HEK293 (cell line): ENCODE data around the gene SMTNL1.

Source experiments
- GLIS2 ChIP-seq: fragments of 450-650 bp; formaldehyde crosslinking; IDR thresholded peaks from 2 replicates; pipeline ENCODE4 v1.5.1; 2016; ENCODE audit warnings: missing biosample characterization, missing genetic modification characterization
- HOXD13 ChIP-seq: sonication (generic); formaldehyde crosslinking; IDR thresholded peaks from 2 replicates; pipeline ENCODE4 v1.8.0; 2022; ENCODE audit warnings: missing genetic modification reagents, borderline replicate concordance
- IKZF3 ChIP-seq: fragments of 450-650 bp; IDR thresholded peaks from 2 replicates; pipeline ENCODE4 v1.5.0; 2018; ENCODE audit warnings: missing biosample characterization, mild to moderate bottlenecking, missing genetic modification characterization, moderate library complexity
- SALL2 ChIP-seq: fragments of 450-650 bp; formaldehyde crosslinking; IDR thresholded peaks from 2 replicates; pipeline ENCODE4 v1.5.0; 2017; ENCODE audit warnings: missing biosample characterization, mild to moderate bottlenecking, missing genetic modification characterization, borderline replicate concordance
- SCRT2 ChIP-seq: fragments of 450-650 bp; formaldehyde crosslinking; IDR thresholded peaks from 2 replicates; pipeline ENCODE4 v1.5.1; 2016; ENCODE audit warnings: missing biosample characterization, missing genetic modification characterization
- ZBTB7A ChIP-seq: fragments of 450-650 bp; formaldehyde crosslinking; IDR thresholded peaks from 2 replicates; pipeline ENCODE4 v1.5.1; 2016; ENCODE audit warnings: low read depth, missing biosample characterization, missing genetic modification characterization
- ZFP69B ChIP-seq: fragments of 450-650 bp; formaldehyde crosslinking; IDR thresholded peaks from 2 replicates; pipeline ENCODE4 v1.5.1; 2016; ENCODE audit warnings: missing biosample characterization, missing genetic modification characterization
- ZIC2 ChIP-seq: fragments of 450-650 bp; formaldehyde crosslinking; IDR thresholded peaks from 2 replicates; pipeline ENCODE4 v1.5.1; 2016; ENCODE audit warnings: missing biosample characterization, missing genetic modification characterization
- ZNF10 ChIP-seq: fragments of 450-650 bp; formaldehyde crosslinking; IDR thresholded peaks from 2 replicates; pipeline ENCODE4 v1.5.1; 2017; ENCODE audit warnings: missing biosample characterization, missing genetic modification characterization
- ZNF121 ChIP-seq: fragments of 450-650 bp; formaldehyde crosslinking; IDR thresholded peaks from 2 replicates; pipeline ENCODE4 v1.5.1; 2016; ENCODE audit warnings: missing biosample characterization, missing genetic modification characterization
- ZNF133 ChIP-seq: fragments of 450-650 bp; formaldehyde crosslinking; IDR thresholded peaks from 2 replicates; pipeline ENCODE4 v1.5.1; 2016; ENCODE audit warnings: missing biosample characterization, missing genetic modification characterization
- ZNF211 ChIP-seq: fragments of 450-650 bp; formaldehyde crosslinking; IDR thresholded peaks from 2 replicates; pipeline ENCODE4 v1.5.1; 2016; ENCODE audit warnings: low read depth, missing biosample characterization, missing genetic modification characterization
- ZNF248 ChIP-seq: fragments of 450-650 bp; formaldehyde crosslinking; IDR thresholded peaks from 2 replicates; pipeline ENCODE4 v1.5.1; 2017; ENCODE audit warnings: missing biosample characterization, missing genetic modification characterization
- ZNF292 ChIP-seq: fragments of 450-650 bp; formaldehyde crosslinking; IDR thresholded peaks from 2 replicates; pipeline ENCODE4 v1.5.1; 2016; ENCODE audit warnings: low read depth, missing biosample characterization, missing genetic modification characterization, borderline replicate concordance
- ZNF610 ChIP-seq: fragments of 450-650 bp; formaldehyde crosslinking; IDR thresholded peaks from 2 replicates; pipeline ENCODE4 v1.5.1; 2016; ENCODE audit warnings: missing biosample characterization, missing genetic modification characterization, borderline replicate concordance
- ZNF654 ChIP-seq: fragments of 450-650 bp; formaldehyde crosslinking; IDR thresholded peaks from 2 replicates; pipeline ENCODE4 v1.5.1; 2016; ENCODE audit warnings: low read depth, missing biosample characterization, missing genetic modification characterization
- ZNF692 ChIP-seq: fragments of 450-650 bp; formaldehyde crosslinking; IDR thresholded peaks from 2 replicates; pipeline ENCODE4 v1.5.1; 2016; ENCODE audit warnings: missing biosample characterization, missing genetic modification characterization
- ZXDB ChIP-seq: fragments of 450-650 bp; formaldehyde crosslinking; IDR thresholded peaks from 2 replicates; pipeline ENCODE4 v1.5.1; 2016; ENCODE audit warnings: missing biosample characterization, missing genetic modification characterization
- TF ChIP-seq, protein P1 (sequence below): fragments of 450-650 bp; formaldehyde crosslinking; IDR thresholded peaks from 2 replicates; pipeline ENCODE4 v1.5.1; 2016; ENCODE audit warnings: missing biosample characterization, missing genetic modification characterization
- TF ChIP-seq, protein P2 (sequence below): fragments of 450-650 bp; formaldehyde crosslinking; IDR thresholded peaks from 2 replicates; pipeline ENCODE4 v1.5.1; 2017; ENCODE audit warnings: missing biosample characterization, missing genetic modification characterization
- TF ChIP-seq, protein P3 (sequence below): fragments of 450-650 bp; formaldehyde crosslinking; IDR thresholded peaks from 2 replicates; pipeline ENCODE4 v1.5.1; 2016; ENCODE audit warnings: missing biosample characterization, missing genetic modification characterization
- TF ChIP-seq, protein P4 (sequence below): fragments of 450-650 bp; formaldehyde crosslinking; IDR thresholded peaks from 2 replicates; pipeline ENCODE4 v1.5.1; 2016; ENCODE audit warnings: missing biosample characterization, missing genetic modification characterization
- TF ChIP-seq, protein P5 (sequence below): fragments of 450-650 bp; formaldehyde crosslinking; IDR thresholded peaks from 2 replicates; pipeline ENCODE4 v1.5.1; 2016; ENCODE audit warnings: missing biosample characterization, missing genetic modification characterization

The SMTNL1 gene

DNA sequence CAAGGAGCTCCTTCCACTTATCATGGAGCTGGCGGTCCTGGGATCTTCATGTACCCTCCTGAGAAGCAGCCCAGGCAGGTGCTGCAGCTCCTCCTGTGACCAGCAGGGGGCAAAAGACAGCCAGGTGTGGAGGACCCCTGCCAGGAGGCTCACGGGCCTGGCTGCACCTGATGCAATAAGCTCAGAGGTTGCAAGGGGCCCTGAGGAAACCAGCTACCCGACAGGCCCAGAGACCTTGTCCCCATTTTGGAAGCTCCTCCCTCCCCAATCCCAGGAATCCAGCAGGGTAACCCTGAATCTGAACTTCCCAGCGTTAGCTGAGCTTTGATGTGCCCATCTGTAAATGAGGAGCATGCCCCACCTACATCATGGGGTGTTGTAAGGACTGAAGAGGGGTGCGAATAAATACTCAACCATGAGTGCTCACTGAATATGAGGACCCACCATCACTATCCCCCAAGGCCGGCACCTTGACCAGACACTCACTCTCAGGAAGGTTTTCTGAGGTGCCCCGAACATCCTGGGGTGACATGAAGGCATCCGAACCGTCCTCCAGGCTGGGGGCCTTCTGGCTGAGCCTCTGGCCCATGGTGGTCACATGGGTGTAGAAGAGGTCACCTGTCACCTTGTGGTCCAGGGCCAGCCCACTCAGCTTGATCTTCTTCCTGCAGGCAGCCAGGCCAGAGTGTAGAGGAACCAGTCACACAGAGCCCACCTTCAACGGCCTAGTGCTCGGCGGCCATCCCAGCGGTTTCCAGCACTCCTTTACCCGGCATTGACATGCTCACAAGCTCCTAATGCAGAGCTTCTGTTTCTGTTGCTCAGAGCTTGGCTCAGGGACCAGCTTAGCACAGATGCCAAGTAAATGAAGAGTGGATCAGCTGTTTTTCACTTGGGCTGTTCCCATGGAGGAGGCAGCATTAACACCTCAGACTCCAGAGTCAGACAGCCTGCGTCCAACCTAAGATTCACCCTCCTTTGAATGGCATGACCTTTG lies 43.6 kb upstream of the SMTNL1 start (continued):
- TF ChIP-seq, protein P1, sequence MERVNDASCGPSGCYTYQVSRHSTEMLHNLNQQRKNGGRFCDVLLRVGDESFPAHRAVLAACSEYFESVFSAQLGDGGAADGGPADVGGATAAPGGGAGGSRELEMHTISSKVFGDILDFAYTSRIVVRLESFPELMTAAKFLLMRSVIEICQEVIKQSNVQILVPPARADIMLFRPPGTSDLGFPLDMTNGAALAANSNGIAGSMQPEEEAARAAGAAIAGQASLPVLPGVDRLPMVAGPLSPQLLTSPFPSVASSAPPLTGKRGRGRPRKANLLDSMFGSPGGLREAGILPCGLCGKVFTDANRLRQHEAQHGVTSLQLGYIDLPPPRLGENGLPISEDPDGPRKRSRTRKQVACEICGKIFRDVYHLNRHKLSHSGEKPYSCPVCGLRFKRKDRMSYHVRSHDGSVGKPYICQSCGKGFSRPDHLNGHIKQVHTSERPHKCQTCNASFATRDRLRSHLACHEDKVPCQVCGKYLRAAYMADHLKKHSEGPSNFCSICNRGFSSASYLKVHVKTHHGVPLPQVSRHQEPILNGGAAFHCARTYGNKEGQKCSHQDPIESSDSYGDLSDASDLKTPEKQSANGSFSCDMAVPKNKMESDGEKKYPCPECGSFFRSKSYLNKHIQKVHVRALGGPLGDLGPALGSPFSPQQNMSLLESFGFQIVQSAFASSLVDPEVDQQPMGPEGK (tag by site-specific recombination): 0 out of 2 replicates have a peak, but pooled peaks have one; percentile 16
- no peak for TF ChIP-seq ZNF292 (tag by site-specific recombination)
- TF ChIP-seq, protein P2, sequence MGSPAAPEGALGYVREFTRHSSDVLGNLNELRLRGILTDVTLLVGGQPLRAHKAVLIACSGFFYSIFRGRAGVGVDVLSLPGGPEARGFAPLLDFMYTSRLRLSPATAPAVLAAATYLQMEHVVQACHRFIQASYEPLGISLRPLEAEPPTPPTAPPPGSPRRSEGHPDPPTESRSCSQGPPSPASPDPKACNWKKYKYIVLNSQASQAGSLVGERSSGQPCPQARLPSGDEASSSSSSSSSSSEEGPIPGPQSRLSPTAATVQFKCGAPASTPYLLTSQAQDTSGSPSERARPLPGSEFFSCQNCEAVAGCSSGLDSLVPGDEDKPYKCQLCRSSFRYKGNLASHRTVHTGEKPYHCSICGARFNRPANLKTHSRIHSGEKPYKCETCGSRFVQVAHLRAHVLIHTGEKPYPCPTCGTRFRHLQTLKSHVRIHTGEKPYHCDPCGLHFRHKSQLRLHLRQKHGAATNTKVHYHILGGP: no peak
- TF ChIP-seq ZNF133 (tag by site-specific recombination): no peak
- no peak for TF ChIP-seq ZFP69B (tag by site-specific recombination)
- peak; percentile 69 for TF ChIP-seq IKZF3 (tag by site-specific recombination)
- TF ChIP-seq, protein P3, sequence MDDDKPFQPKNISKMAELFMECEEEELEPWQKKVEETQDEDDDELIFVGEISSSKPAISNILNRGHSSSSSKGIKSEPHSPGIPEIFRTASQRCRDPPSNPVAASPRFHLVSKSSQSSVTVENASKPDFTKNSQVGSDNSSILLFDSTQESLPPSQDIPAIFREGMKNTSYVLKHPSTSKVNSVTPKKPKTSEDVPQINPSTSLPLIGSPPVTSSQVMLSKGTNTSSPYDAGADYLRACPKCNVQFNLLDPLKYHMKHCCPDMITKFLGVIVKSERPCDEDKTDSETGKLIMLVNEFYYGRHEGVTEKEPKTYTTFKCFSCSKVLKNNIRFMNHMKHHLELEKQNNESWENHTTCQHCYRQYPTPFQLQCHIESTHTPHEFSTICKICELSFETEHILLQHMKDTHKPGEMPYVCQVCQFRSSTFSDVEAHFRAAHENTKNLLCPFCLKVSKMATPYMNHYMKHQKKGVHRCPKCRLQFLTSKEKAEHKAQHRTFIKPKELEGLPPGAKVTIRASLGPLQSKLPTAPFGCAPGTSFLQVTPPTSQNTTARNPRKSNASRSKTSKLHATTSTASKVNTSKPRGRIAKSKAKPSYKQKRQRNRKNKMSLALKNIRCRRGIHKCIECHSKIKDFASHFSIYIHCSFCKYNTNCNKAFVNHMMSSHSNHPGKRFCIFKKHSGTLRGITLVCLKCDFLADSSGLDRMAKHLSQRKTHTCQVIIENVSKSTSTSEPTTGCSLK (tag by site-specific recombination): no peak
- peak; percentile 47 for TF ChIP-seq ZIC2
- TF ChIP-seq, protein P4, sequence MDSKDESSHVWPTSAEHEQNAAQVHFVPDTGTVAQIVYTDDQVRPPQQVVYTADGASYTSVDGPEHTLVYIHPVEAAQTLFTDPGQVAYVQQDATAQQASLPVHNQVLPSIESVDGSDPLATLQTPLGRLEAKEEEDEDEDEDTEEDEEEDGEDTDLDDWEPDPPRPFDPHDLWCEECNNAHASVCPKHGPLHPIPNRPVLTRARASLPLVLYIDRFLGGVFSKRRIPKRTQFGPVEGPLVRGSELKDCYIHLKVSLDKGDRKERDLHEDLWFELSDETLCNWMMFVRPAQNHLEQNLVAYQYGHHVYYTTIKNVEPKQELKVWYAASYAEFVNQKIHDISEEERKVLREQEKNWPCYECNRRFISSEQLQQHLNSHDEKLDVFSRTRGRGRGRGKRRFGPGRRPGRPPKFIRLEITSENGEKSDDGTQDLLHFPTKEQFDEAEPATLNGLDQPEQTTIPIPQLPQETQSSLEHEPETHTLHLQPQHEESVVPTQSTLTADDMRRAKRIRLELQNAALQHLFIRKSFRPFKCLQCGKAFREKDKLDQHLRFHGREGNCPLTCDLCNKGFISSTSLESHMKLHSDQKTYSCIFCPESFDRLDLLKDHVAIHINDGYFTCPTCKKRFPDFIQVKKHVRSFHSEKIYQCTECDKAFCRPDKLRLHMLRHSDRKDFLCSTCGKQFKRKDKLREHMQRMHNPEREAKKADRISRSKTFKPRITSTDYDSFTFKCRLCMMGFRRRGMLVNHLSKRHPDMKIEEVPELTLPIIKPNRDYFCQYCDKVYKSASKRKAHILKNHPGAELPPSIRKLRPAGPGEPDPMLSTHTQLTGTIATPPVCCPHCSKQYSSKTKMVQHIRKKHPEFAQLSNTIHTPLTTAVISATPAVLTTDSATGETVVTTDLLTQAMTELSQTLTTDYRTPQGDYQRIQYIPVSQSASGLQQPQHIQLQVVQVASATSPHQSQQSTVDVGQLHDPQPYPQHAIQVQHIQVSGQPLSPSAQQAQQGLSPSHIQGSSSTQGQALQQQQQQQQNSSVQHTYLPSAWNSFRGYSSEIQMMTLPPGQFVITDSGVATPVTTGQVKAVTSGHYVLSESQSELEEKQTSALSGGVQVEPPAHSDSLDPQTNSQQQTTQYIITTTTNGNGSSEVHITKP (tag by site-specific recombination): 0 out of 2 replicates have a peak, but pooled peaks have one; percentile 14
- TF ChIP-seq ZNF248 (tag by site-specific recombination): no peak
- no peak for TF ChIP-seq ZNF121 (tag by site-specific recombination)
- no peak for TF ChIP-seq GLIS2 (tag by site-specific recombination)
- TF ChIP-seq, protein P5, sequence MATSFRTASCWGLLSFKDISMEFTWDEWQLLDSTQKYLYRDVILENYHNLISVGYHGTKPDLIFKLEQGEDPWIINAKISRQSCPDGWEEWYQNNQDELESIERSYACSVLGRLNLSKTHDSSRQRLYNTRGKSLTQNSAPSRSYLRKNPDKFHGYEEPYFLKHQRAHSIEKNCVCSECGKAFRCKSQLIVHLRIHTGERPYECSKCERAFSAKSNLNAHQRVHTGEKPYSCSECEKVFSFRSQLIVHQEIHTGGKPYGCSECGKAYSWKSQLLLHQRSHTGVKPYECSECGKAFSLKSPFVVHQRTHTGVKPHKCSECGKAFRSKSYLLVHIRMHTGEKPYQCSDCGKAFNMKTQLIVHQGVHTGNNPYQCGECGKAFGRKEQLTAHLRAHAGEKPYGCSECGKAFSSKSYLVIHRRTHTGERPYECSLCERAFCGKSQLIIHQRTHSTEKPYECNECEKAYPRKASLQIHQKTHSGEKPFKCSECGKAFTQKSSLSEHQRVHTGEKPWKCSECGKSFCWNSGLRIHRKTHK (tag by site-specific recombination): no peak
- peak; percentile 44; the same call in 1 of the 2 replicates for TF ChIP-seq ZNF10 (tag by site-specific recombination)
- TF ChIP-seq ZNF610 (tag by site-specific recombination): no peak
- 0 out of 2 replicates have a peak, but pooled peaks have one; percentile 19 for TF ChIP-seq ZNF692 (tag by site-specific recombination)
- TF ChIP-seq ZXDB (tag by site-specific recombination): no peak
- no peak for TF ChIP-seq SALL2
- TF ChIP-seq ZNF211 (tag by site-specific recombination): no peak
- no peak for TF ChIP-seq ZBTB7A
- TF ChIP-seq ZNF654 (tag by site-specific recombination): peak; percentile 27; the same call in 1 of the 2 replicates
- peak; percentile 99 for TF ChIP-seq HOXD13
- TF ChIP-seq SCRT2: no peak
